HL-60/S4 (cell line): Measurements from ENCODE around the gene VN1R2.
"Not testable (repeated sequence)": the region's sequence is repeated elsewhere in the genome, so short reads cannot be mapped to it uniquely, and the experiment has no call there.

ENCODE experiments used
- in situ Hi-C: fragments of 300-500 bp; cut with MboI; formaldehyde crosslinking; loops from 2 replicates; pipeline ENCODE4 v1.14.3; 2022; ENCODE audit warnings: low sequenced_read_pairs

The VN1R2 gene

GRCh38 chr19:53257715-53258342 lies at the start of gene VN1R2:
Gene VN1R2, plus strand, starts transcription at chr19:53258292. Its CDS starts 84 bp downstream, at chr19:53258376.
- in situ Hi-C loops, result not testable (repeated sequence)

GRCh38 chr19:53211554-53211953 lies 46.5 kb upstream of the VN1R2 start:
- in situ Hi-C loops, result not testable (repeated sequence)

- in situ Hi-C loops, result no loop called here
These were observed 45.3 kb upstream of the VN1R2 start for GRCh38 chr19:53212703-53213320.

GRCh38 chr19:53222716-53223115 lies 35.4 kb upstream of the VN1R2 start:
- in situ Hi-C loops, result not testable (repeated sequence)

- in situ Hi-C loops, result no loop called here
These were observed 33.5 kb upstream of the VN1R2 start for GRCh38 chr19:53224606-53225005.

GRCh38 chr19:53237114-53237777 lies 20.8 kb upstream of the VN1R2 start:
- in situ Hi-C loops, result no loop called here

GRCh38 chr19:53246498-53246897 lies 11.6 kb upstream of the VN1R2 start:
- in situ Hi-C loops, result no loop called here

- in situ Hi-C loops, result no loop called here
These were observed 3.4 kb upstream of the VN1R2 start, which contains the start of gene ZNF677 for GRCh38 chr19:53254411-53255341. Gene ZNF677, minus strand, starts transcription at chr19:53254873. Its CDS starts 3,323 bp downstream, at chr19:53251550.

GRCh38 chr19:53267623-53268022 lies 9.5 kb downstream of the VN1R2 start, which contains the start of gene VN1R4:
Gene VN1R4, minus strand, starts transcription at chr19:53267723. Its CDS starts 58 bp downstream, at chr19:53267665.
- in situ Hi-C loops, result not testable (repeated sequence)

- in situ Hi-C loops, result not testable (repeated sequence)
These were observed 11.8 kb downstream of the VN1R2 start for GRCh38 chr19:53269861-53270260.

- in situ Hi-C loops, result no loop called here
These were observed 14.0 kb downstream of the VN1R2 start for GRCh38 chr19:53272044-53272443.

- in situ Hi-C loops, result no loop called here
These were observed 17.4 kb downstream of the VN1R2 start for GRCh38 chr19:53275480-53275879.

GRCh38 chr19:53281947-53282346 lies 23.9 kb downstream of the VN1R2 start:
- in situ Hi-C loops, result not testable (repeated sequence)

GRCh38 chr19:53285087-53285486 lies 27.0 kb downstream of the VN1R2 start:
- in situ Hi-C loops, result no loop called here

GRCh38 chr19:53290758-53291549 lies 32.9 kb downstream of the VN1R2 start:
- in situ Hi-C loops, result no loop called here

GRCh38 chr19:53294786-53295441 lies 36.8 kb downstream of the VN1R2 start:
- in situ Hi-C loops, result no loop called here

GRCh38 chr19:53301341-53301740 lies 43.2 kb downstream of the VN1R2 start:
- in situ Hi-C loops, result not testable (repeated sequence)

GRCh38 chr19:53308339-53308811 lies 50.3 kb downstream of the VN1R2 start:
- in situ Hi-C loops, result no loop called here
